HEK293T (cell line): ENCODE results near the gene MGAT5.

ENCODE experiments used
- ARNT ChIP-seq: fragments of 450-650 bp; IDR thresholded peaks from 2 replicates; pipeline ENCODE4 v1.6.1; 2017; ENCODE audit warnings: mild to moderate bottlenecking
- BHLHE40 ChIP-seq: fragments of 450-650 bp; IDR thresholded peaks from 2 replicates; pipeline ENCODE4 v1.6.1; 2016; ENCODE audit warnings: mild to moderate bottlenecking, moderate library complexity, borderline replicate concordance
- CTBP1 ChIP-seq: fragments of 450-650 bp; IDR thresholded peaks from 2 replicates; pipeline ENCODE4 v1.6.1; 2016; ENCODE audit warnings: borderline replicate concordance
- ELF4 ChIP-seq: fragments of 450-650 bp; IDR thresholded peaks from 2 replicates; pipeline ENCODE4 v1.6.1; 2017; ENCODE audit warnings: antibody characterized with exemption
- FOXK2 ChIP-seq: fragments of 450-650 bp; IDR thresholded peaks from 2 replicates; pipeline ENCODE4 v1.6.1; 2016; ENCODE audit warnings: mild to moderate bottlenecking
- FOXM1 ChIP-seq: fragments of 450-650 bp; IDR thresholded peaks from 2 replicates; pipeline ENCODE4 v1.6.1; 2017; ENCODE audit warnings: mild to moderate bottlenecking, borderline replicate concordance
- HDGF ChIP-seq: fragments of 450-650 bp; IDR thresholded peaks from 2 replicates; pipeline ENCODE4 v1.6.1; 2017; ENCODE audit warnings: antibody characterized with exemption, borderline replicate concordance
- LEF1 ChIP-seq: fragments of 450-650 bp; IDR thresholded peaks from 2 replicates; pipeline ENCODE4 v1.6.1; 2017; ENCODE audit warnings: mild to moderate bottlenecking, borderline replicate concordance
- NFRKB ChIP-seq: fragments of 450-650 bp; IDR thresholded peaks from 2 replicates; pipeline ENCODE4 v1.6.1; 2016; ENCODE audit warnings: mild to moderate bottlenecking, moderate library complexity
- SP1 ChIP-seq: fragments of 450-650 bp; IDR thresholded peaks from 2 replicates; pipeline ENCODE4 v1.6.1; 2017
- SUZ12 ChIP-seq: fragments of 450-650 bp; IDR thresholded peaks from 2 replicates; pipeline ENCODE4 v1.6.1; 2016; ENCODE audit warnings: mild to moderate bottlenecking
- TARDBP ChIP-seq: fragments of 450-650 bp; IDR thresholded peaks from 2 replicates; pipeline ENCODE4 v1.6.1; 2016
- ZNF384 ChIP-seq: fragments of 450-650 bp; IDR thresholded peaks from 2 replicates; pipeline ENCODE4 v1.6.1; 2016
- TF ChIP-seq, protein P1 (sequence below): fragments of 450-650 bp; IDR thresholded peaks from 2 replicates; pipeline ENCODE4 v1.6.1; 2016

DNA sequence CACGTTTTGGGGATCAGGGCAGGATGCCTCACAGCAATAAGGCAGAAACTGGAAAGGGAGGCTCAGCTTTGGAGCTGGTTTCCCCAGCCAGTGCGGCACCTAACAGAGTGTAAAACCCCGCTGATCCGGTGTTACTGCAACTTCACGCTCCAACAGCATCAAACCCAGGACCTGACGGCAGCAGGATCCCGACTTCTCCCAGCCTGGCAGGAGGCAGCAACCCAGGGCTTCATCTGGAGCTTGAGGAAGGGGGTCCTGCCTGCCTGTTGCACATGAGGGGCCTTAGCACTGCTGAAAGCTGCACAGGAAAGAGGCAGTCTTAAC, 209.8 kb downstream of the MGAT5 start:
- TF ChIP-seq ARNT (no peak), BHLHE40 (no peak), LEF1 (no peak), TARDBP (no peak), FOXK2 (no peak), HDGF (no peak), ZNF384 (no peak), FOXM1 (no peak), SP1 (no peak), SUZ12 (no peak), CTBP1 (no peak), ELF4 (no peak), NFRKB (no peak)
- TF ChIP-seq, protein P1, sequence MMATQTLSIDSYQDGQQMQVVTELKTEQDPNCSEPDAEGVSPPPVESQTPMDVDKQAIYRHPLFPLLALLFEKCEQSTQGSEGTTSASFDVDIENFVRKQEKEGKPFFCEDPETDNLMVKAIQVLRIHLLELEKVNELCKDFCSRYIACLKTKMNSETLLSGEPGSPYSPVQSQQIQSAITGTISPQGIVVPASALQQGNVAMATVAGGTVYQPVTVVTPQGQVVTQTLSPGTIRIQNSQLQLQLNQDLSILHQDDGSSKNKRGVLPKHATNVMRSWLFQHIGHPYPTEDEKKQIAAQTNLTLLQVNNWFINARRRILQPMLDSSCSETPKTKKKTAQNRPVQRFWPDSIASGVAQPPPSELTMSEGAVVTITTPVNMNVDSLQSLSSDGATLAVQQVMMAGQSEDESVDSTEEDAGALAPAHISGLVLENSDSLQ: no peak
